Lung (tissue), 12 donors: ENCODE results near the gene IFI44L. TPM values are rescaled to one million over a fixed set of nuclear protein-coding genes. Genes with fewer than 3 reads are reported as not detected.

Source experiments
- ATAC-seq: fragments of 200-7000 bp; cut with Tn5 transposase; one replicate; pipeline ENCODE4 v1.9.1; 2020; ENCODE audit warnings: moderate number of reproducible peaks; ENCODE audit not compliant: insufficient read depth, low FRiP score
- DNase-seq, 3 donors: peaks; one replicate each; pipeline ENCODE4 v3.0.0-alpha.2; 2013 to 2017
- H3K27ac ChIP-seq, 2 donors: one replicate each; pipeline ENCODE4 v1.5.1; 2013; ENCODE audit warnings: mild to moderate bottlenecking in 2 of 2, moderate library complexity in 2 of 2, control low read depth in 1 of 2, inconsistent platforms in 1 of 2, low read depth in 1 of 2, low read length in 1 of 2
- H3K27me3 ChIP-seq, 3 donors: one replicate each; pipeline ENCODE4 v1.5.1; 2013; ENCODE audit warnings: low read length in 2 of 3; ENCODE audit not compliant: control insufficient read depth in 3 of 3, insufficient read depth in 3 of 3
- H3K36me3 ChIP-seq, 4 donors: one replicate each; pipeline ENCODE4 v1.5.1; 2013; ENCODE audit warnings: low read length in 4 of 4, mild to moderate bottlenecking in 1 of 4, moderate library complexity in 1 of 4; ENCODE audit not compliant: control insufficient read depth in 4 of 4, insufficient read depth in 4 of 4
- H3K4me1 ChIP-seq, 5 donors: one replicate each; pipeline ENCODE4 v1.5.1; 2013; ENCODE audit warnings: low read length in 5 of 5, mild to moderate bottlenecking in 2 of 5, moderate library complexity in 1 of 5; ENCODE audit not compliant: control insufficient read depth in 5 of 5, insufficient read depth in 5 of 5
- H3K4me3 ChIP-seq: one replicate; pipeline ENCODE4 v1.5.1; 2013; ENCODE audit warnings: mild to moderate bottlenecking, control low read depth, moderate library complexity
- H3K9ac ChIP-seq, 2 donors: one replicate each; pipeline ENCODE4 v1.5.1; 2013; ENCODE audit warnings: low read length in 2 of 2, control low read depth in 1 of 2; ENCODE audit not compliant: insufficient read depth in 1 of 2
- H3K9me3 ChIP-seq, 4 donors: one replicate each; pipeline ENCODE4 v1.5.1; 2013; ENCODE audit warnings: low read length in 3 of 4, mild to moderate bottlenecking in 1 of 4, moderate library complexity in 1 of 4; ENCODE audit not compliant: control insufficient read depth in 4 of 4, insufficient read depth in 3 of 4
- WGBS, 2 donors: extraction: QIAGEN DNeasy Blood & Tissue Kit; methylation state at CpG; one replicate each; pipeline ENCODE4 v1.1.7; 2013; 5-methylcytosine and 5-hydroxymethylcytosine counted together
- polyA plus RNA-seq, 2 donors: library from polyadenylated mRNA; stranded (reverse); fragments of 200-250 nt; gene quantifications; one replicate each; pipeline ENCODE4 v1.2.1, GENCODE V29; 2013
- total RNA-seq, 2 donors: library from RNA; depleted of rRNA in 1 of 2; stranded (reverse); fragments of >200 nt in 1 of 2; gene quantifications; one replicate each; pipeline ENCODE4 v1.2.1, GENCODE V29; 2014 to 2021
- TF ChIP-seq, protein P1 (sequence below): IDR thresholded peaks from 2 replicates; pipeline ENCODE4 v1.5.1; 2012; ENCODE audit warnings: mild to moderate bottlenecking; ENCODE audit errors: control extremely low read depth, extremely low read depth
- donor health status: control.
- donor health status: control.
- donor health status: Bipolar disorder and iron deficiency.
- donor health status: healthy.
- donor health status: DM: yes; HTN: yes; CAD: no.

IFI44L gene
- total and polyA plus RNA-seq, 4 donors = 3.3 to 11.8 (median 7.3) TPM

- DNase-seq (peak; percentile 35 to 88 (median 82)), ATAC-seq (peak; percentile 48)
- Histone ChIP-seq H3K36me3 (peaks cover 0 to 4% (median 0%) of the 10 kb centered on the region in 4 donors), H3K4me3 (no peak overlapping the region), H3K4me1 (no peaks in the 10 kb centered on the region), H3K27me3 (no peaks in the 10 kb centered on the region), H3K9ac (no peak overlapping the region), H3K27ac (no peak overlapping the region), H3K9me3 (no peaks in the 10 kb centered on the region)
- WGBS, 2 donors = 45 to 55% methylated on average over 9 of the region's 9 CpGs
- TF ChIP-seq, protein P1, sequence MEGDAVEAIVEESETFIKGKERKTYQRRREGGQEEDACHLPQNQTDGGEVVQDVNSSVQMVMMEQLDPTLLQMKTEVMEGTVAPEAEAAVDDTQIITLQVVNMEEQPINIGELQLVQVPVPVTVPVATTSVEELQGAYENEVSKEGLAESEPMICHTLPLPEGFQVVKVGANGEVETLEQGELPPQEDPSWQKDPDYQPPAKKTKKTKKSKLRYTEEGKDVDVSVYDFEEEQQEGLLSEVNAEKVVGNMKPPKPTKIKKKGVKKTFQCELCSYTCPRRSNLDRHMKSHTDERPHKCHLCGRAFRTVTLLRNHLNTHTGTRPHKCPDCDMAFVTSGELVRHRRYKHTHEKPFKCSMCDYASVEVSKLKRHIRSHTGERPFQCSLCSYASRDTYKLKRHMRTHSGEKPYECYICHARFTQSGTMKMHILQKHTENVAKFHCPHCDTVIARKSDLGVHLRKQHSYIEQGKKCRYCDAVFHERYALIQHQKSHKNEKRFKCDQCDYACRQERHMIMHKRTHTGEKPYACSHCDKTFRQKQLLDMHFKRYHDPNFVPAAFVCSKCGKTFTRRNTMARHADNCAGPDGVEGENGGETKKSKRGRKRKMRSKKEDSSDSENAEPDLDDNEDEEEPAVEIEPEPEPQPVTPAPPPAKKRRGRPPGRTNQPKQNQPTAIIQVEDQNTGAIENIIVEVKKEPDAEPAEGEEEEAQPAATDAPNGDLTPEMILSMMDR = peak; percentile 57
Observed at GRCh38 chr1:78676347-78676982, 56.2 kb downstream of the IFI44L start.

GRCh38 chr1:78676993-78677392 lies 56.7 kb downstream of the IFI44L start:
- peak in 1 of 3 donors; percentile 6 for DNase-seq
- ATAC-seq = no peak
- Histone ChIP-seq H3K9ac (no peak overlapping the region), H3K4me3 (no peak overlapping the region), H3K36me3 (peaks cover 0 to 4% (median 0%) of the 10 kb centered on the region in 4 donors), H3K27ac (no peak overlapping the region), H3K27me3 (no peaks in the 10 kb centered on the region), H3K9me3 (no peaks in the 10 kb centered on the region), H3K4me1 (no peaks in the 10 kb centered on the region)
- WGBS, 2 donors = 76 to 83% methylated on average over 3 of the region's 3 CpGs
- TF ChIP-seq, protein P1 = no peak

- Histone ChIP-seq H3K27me3 (no peaks in the 10 kb centered on the region), H3K4me3 (no peak overlapping the region), H3K27ac (no peak overlapping the region), H3K4me1 (no peaks in the 10 kb centered on the region), H3K9me3 (no peaks in the 10 kb centered on the region), H3K9ac (no peak overlapping the region), H3K36me3 (no peaks in the 10 kb centered on the region)
- 88 to 91% methylated on average over 3 of the region's 3 CpGs for WGBS, 2 donors
- TF ChIP-seq, protein P1 = no peak
- DNase-seq = no peak
- no peak for ATAC-seq
Observed at GRCh38 chr1:78677788-78678187, 57.5 kb downstream of the IFI44L start.

GRCh38 chr1:78678324-78678723 lies 58.1 kb downstream of the IFI44L start:
- H3K36me3 ChIP-seq = no peaks in the 10 kb centered on the region
- H3K27ac ChIP-seq = no peak overlapping the region
- H3K4me1 ChIP-seq = no peaks in the 10 kb centered on the region
- no peak overlapping the region for H3K9ac ChIP-seq
- TF ChIP-seq, protein P1 = no peak
- no peak for ATAC-seq
- H3K9me3 ChIP-seq = no peaks in the 10 kb centered on the region
- H3K27me3 ChIP-seq = no peaks in the 10 kb centered on the region
- no peak overlapping the region for H3K4me3 ChIP-seq
- no peak for DNase-seq
